SK-MEL-5 (cell line): ENCODE measurements around the gene GFRA1. TPM values are rescaled to one million over a fixed set of nuclear protein-coding genes. Genes with fewer than 3 reads are reported as not detected.
A peak's percentile ranks its signal among the peaks of the same experiment; 100 is the strongest.

Experiments used
- DNase-seq: peaks from one replicate; pipeline ENCODE4 v3.0.0-alpha.2; 2016; ENCODE audit warnings: low read depth, low spot score
- in situ Hi-C: cut with HindIII; loops from 2 replicates; pipeline ENCODE4 v1.10.0; 2016; ENCODE audit warnings: low sequenced_read_pairs, high pct_unique_total_duplicates, low pct_unique_long_range_greater_than_20kb
- total RNA-seq: library from RNA; depleted of rRNA; stranded (reverse); fragments of >200 nt; shearing (Covaris generic); gene quantifications from 2 replicates; pipeline ENCODE4 v1.2.3, GENCODE V29; 2014

The GFRA1 gene
- total RNA-seq, 1 experiment from 2014 or later: 0.24 TPM

DNA sequence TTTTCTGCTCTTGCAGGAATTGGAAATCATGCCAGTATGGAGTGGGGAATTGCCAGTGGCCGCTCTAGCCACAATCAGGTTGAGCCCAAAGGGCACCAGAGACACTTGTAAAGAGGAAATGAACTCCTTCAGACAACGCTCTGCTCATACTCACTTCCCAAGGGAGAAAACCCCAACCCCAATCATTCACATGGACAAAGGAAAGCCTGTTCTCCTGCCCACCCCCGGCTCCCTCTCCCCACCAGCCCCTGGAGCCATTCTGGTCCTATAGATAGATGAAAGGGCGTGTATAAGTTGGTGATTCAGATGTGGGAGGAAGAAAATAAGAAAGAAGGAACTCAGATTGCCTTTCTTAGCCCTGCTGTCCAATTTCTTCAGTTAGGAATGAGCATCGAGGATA is 57.4 kb downstream of the GFRA1 start:
- in situ Hi-C loops: no loop called here

GRCh38 chr10:116211682-116212081 is 61.3 kb downstream of the GFRA1 start:
- in situ Hi-C loops: no loop called here
- no peak for DNase-seq

More for the DNA sequence above, 57.4 kb downstream of the GFRA1 start:
- peak; percentile 97 for DNase-seq

- in situ Hi-C loops: no loop called here
- DNase-seq: no peak
Observed at GRCh38 chr10:116210588-116211346, 62.2 kb downstream of the GFRA1 start.

- no peak for DNase-seq
- in situ Hi-C loops: no loop called here
Observed at GRCh38 chr10:116209781-116210180, 63.2 kb downstream of the GFRA1 start.

GRCh38 chr10:116208956-116209567 is 63.9 kb downstream of the GFRA1 start:
- in situ Hi-C loops: no loop called here
- no peak for DNase-seq

DNA sequence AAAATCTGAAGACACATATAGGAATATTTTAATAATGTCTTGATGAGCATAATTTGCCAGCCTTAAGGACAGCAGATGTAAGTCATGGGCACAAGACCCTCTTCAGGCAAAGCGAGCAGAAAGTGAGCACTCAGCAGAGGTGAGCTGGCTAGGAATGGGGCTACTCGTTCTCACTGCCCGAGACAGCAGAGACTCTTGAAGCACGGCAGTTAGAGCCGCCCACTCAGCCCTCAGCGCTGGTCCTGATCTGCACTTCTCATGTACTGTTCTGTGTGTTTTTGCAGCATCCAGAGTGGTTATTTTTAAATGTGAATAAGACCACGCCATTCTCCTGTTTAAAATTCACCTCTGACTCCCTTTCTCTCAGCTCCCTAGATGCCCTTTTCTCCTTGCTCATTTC is 65.3 kb downstream of the GFRA1 start:
- no peak for DNase-seq
- in situ Hi-C loops: no loop called here

GRCh38 chr10:116203661-116204060 is 69.3 kb downstream of the GFRA1 start:
- no peak for DNase-seq
- in situ Hi-C loops: no loop called here

DNA sequence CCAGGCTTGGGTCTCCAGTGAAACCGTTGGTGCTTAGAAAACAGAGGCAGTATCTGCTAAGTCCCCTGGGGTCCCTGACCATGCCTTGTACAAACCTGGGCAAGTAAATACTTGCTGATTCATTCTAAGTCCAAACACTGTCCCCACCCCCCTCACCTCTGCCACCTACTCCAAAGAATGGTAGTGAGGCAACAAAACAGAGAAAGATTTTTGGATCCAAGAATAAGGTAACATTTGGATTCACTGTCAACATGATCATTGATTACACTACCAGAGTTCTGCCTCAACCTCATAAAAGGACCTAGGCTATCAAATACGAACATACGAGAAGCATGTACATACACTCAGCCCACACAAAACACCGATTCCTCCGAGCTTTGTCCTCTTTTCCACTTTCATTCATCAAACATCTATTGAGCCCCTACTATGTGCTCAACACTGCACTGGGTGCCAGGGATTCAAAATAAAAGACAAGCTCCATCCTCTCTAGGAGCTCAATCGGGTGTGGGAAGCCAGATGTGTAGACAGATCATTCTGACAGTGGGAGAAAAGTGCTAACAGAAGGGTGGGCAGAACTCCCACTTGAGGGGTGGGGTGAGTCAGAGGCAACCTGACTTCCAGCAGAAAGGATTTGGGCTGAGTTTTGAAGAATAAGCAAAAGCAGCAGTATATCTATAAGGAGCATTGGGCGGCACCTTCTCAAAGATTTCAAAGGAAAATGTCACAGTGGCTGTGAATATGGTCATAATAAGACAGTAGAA is 71.2 kb downstream of the GFRA1 start:
- DNase-seq: no peak
- in situ Hi-C loops: no loop called here

DNA sequence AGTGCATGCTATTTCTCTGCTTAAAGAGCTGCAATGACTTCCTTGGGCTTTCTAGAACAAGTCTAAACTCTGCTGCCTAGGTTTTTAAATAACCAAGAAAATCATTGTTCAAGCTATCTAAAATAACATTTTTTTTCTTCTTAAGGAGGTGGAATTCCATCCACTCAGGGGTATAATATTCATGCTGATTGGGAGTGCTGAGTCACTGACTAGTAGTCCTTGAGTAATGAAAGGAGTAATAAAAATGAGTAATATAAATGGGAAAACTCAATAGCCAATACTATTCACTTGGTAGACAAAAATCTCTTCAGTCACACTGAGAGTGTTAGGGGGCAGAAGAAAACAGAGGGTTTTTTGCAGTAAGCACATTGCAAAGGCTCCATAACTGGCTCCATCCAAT is 72.0 kb downstream of the GFRA1 start:
- in situ Hi-C loops: no loop called here
- DNase-seq: no peak

GRCh38 chr10:116198676-116199035 is 74.3 kb downstream of the GFRA1 start:
- DNase-seq: no peak
- in situ Hi-C loops: no loop called here

GRCh38 chr10:116197946-116198675 is 74.9 kb downstream of the GFRA1 start:
- no peak for DNase-seq
- in situ Hi-C loops: no loop called here

- in situ Hi-C loops: no loop called here
- no peak for DNase-seq
Observed at GRCh38 chr10:116195583-116195982, 77.4 kb downstream of the GFRA1 start.

GRCh38 chr10:116195039-116195438 is 78.0 kb downstream of the GFRA1 start:
- DNase-seq: no peak
- in situ Hi-C loops: no loop called here

GRCh38 chr10:116194061-116194460 is 78.9 kb downstream of the GFRA1 start:
- in situ Hi-C loops: no loop called here
- no peak for DNase-seq

GRCh38 chr10:116190883-116191282 is 82.1 kb downstream of the GFRA1 start:
- in situ Hi-C loops: no loop called here
- no peak for DNase-seq

GRCh38 chr10:116186273-116186672 is 86.7 kb downstream of the GFRA1 start:
- in situ Hi-C loops: no loop called here
- DNase-seq: no peak

GRCh38 chr10:116185199-116185867 is 87.7 kb downstream of the GFRA1 start:
- no peak for DNase-seq
- in situ Hi-C loops: no loop called here

GRCh38 chr10:116184512-116184794 is 88.6 kb downstream of the GFRA1 start:
- in situ Hi-C loops: no loop called here

More at GRCh38 chr10:116184512-116184794, 88.6 kb downstream of the GFRA1 start:
- no peak for DNase-seq
